Esophagus squamous epithelium (tissue), 5 donors: ENCODE results near the gene SELENOM. TPM values are rescaled to one million over a fixed set of nuclear protein-coding genes. Genes with fewer than 3 reads are reported as not detected.
A peak's percentile ranks its signal among the peaks of the same experiment; 100 is the strongest.

Experiments used
- DNase-seq: peaks from one replicate; lab custom pipeline; 2025; lab: John Stamatoyannopoulos, UW
- H3K27ac ChIP-seq, 4 donors: fragments of 200-600 bp; sonication (generic); one replicate each; pipeline ENCODE4 v1.5.1; 2016 to 2019; ENCODE audit warnings: mild to moderate bottlenecking in 1 of 4
- H3K27me3 ChIP-seq, 4 donors: fragments of 200-600 bp; sonication (generic); 1 replicate in 3 of 4; 2 replicates in 1 of 4; pipeline versions ENCODE4 v1.5.1 to v1.6.0; 2017 to 2021; ENCODE audit warnings: antibody characterized with exemption in 1 of 4
- H3K36me3 ChIP-seq, 3 donors: fragments of 200-600 bp; sonication (generic); one replicate each; pipeline ENCODE4 v1.5.1; 2016 to 2019
- H3K4me1 ChIP-seq, 3 donors: fragments of 200-600 bp; sonication (generic); one replicate each; pipeline ENCODE4 v1.5.1; 2017 to 2019
- H3K4me3 ChIP-seq, 4 donors: fragments of 200-600 bp; sonication (generic); 1 replicate in 3 of 4; 2 replicates in 1 of 4; pipeline ENCODE4 v1.5.1; 2016 to 2019; ENCODE audit warnings: mild to moderate bottlenecking in 2 of 4, moderate library complexity in 1 of 4
- H3K9me3 ChIP-seq, 3 donors: fragments of 200-600 bp; sonication (generic); one replicate each; pipeline ENCODE4 v1.5.1; 2016 to 2019
- CTCF ChIP-seq, 6 experiments: fragments of 450-650 bp in 4 of 6; fragments of 200-600 bp in 2 of 6; sonication (generic) in 2 of 6; IDR thresholded peaks; one replicate each; pipeline ENCODE4 v1.5.1; 2016 to 2019; ENCODE audit warnings: antibody characterized with exemption in 6 of 6, mild to moderate bottlenecking in 4 of 6, moderate library complexity in 4 of 6
- POLR2A ChIP-seq, 4 donors: fragments of 450-650 bp; IDR thresholded peaks; one replicate each; pipeline ENCODE4 v1.6.1; 2017; ENCODE audit warnings: antibody characterized with exemption in 4 of 4, mild to moderate bottlenecking in 4 of 4, moderate library complexity in 3 of 4
- WGBS, 2 donors: methylation state at CpG; one replicate each; pipeline ENCODE4 v1.1.5; 2018; 5-methylcytosine and 5-hydroxymethylcytosine counted together
- intact Hi-C: fragments of 100-400 bp; cut with DNase I; formaldehyde crosslinking; loops from one replicate; pipeline ENCODE4 v1.15.0; 2022
- total RNA-seq, 4 donors: library from RNA; depleted of rRNA; stranded (reverse); fragments of >200 nt; gene quantifications; one replicate each; pipeline ENCODE4 v1.1.0, GENCODE V29; 2016
- donor health status: DM: yes; HTN: yes; CAD: no.

SELENOM gene
- total RNA-seq, 4 donors from 2014 or later: 13.3 to 291 (median 67.6) TPM

GRCh38 chr22:31096657-31097279 is 10.6 kb downstream of the SELENOM start:
- no peak overlapping the region for H3K4me3 ChIP-seq
- no peak for TF ChIP-seq POLR2A (IDR thresholded peaks at IDR 0.05)
- no peak for TF ChIP-seq CTCF (IDR thresholded peaks at IDR 0.05)
- H3K27ac ChIP-seq: peak overlapping the region in 3 of 4 donors; percentile 63 to 94 (median 68)
- H3K9me3 ChIP-seq: no peaks in the 10 kb centered on the region
- intact Hi-C loops: no loop called here
- 94 to 96% methylated on average over 11 to 17 of the region's 27 CpGs for WGBS, 2 donors
- peaks cover 36 to 96% (median 44%) of the 10 kb centered on the region in 3 donors for H3K36me3 ChIP-seq
- no peaks in the 10 kb centered on the region for H3K27me3 ChIP-seq
- DNase-seq: no peak
- H3K4me1 ChIP-seq: peaks cover 0 to 69% (median 5%) of the 10 kb centered on the region in 3 donors

DNA sequence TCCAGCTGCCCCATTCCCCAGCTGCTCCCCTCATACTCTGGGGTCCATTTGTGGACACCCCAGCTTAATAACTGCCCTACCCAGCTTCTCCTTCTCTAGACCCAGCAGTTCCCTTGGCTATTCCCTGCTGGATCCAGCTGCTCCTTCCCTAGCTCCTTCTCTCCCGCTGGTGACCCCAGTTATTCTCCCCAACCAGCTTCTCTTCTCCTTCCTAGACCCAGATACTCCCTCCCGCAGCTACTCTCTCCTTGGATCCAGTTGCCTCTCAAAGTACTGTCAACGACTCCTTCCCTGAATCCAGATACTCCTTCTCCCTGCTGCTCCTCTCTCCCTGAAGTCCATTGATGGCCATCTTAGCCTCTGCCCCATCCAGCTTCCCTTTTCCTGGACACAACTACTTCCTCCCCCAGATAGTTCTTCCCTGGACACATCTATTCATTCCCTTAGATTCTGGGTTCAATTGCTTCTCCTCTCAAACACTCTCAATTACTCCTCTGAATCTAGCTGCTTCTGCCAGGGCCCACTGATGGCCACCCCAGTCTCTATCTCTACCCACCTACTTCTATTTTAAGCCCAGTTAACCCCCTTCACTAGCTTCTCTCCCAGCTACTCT is 11.6 kb downstream of the SELENOM start:
- peak overlapping the region in 3 of 4 donors; percentile 63 to 94 (median 68) for H3K27ac ChIP-seq
- H3K4me1 ChIP-seq: peaks cover 0 to 59% (median 4%) of the 10 kb centered on the region in 3 donors
- intact Hi-C loops: no loop called here
- DNase-seq: no peak
- H3K36me3 ChIP-seq: peaks cover 37 to 100% (median 50%) of the 10 kb centered on the region in 3 donors
- no peaks in the 10 kb centered on the region for H3K9me3 ChIP-seq
- TF ChIP-seq POLR2A (IDR thresholded peaks at IDR 0.05) (no peak), CTCF (IDR thresholded peaks at IDR 0.05) (no peak)
- WGBS, 2 donors: 83 to 88% methylated on average over 3 of the region's 3 CpGs
- no peaks in the 10 kb centered on the region for H3K27me3 ChIP-seq
- H3K4me3 ChIP-seq: peak overlapping the region in 1 of 4 donors; percentile 9

GRCh38 chr22:31094741-31095140 is 12.6 kb downstream of the SELENOM start:
- Histone ChIP-seq H3K4me1 (peaks cover 0 to 54% (median 4%) of the 10 kb centered on the region in 3 donors), H3K27me3 (no peaks in the 10 kb centered on the region), H3K4me3 (peak overlapping the region in 1 of 4 donors; percentile 9), H3K36me3 (peaks cover 44 to 100% (median 52%) of the 10 kb centered on the region in 3 donors), H3K9me3 (no peaks in the 10 kb centered on the region), H3K27ac (peak overlapping the region in 3 of 4 donors; percentile 63 to 96 (median 68))
- intact Hi-C loops: no loop called here
- no peak for TF ChIP-seq POLR2A (IDR thresholded peaks at IDR 0.05)
- TF ChIP-seq CTCF (IDR thresholded peaks at IDR 0.05): no peak
- no peak for DNase-seq
- 87 to 88% methylated on average over 7 of the region's 7 CpGs for WGBS, 2 donors

GRCh38 chr22:31094021-31094551 is 13.3 kb downstream of the SELENOM start:
- peak overlapping the region; percentile 34 to 98 (median 82) for H3K27ac ChIP-seq
- 33 to 83% methylated on average over 1 of the region's 5 CpGs for WGBS, 2 donors
- peaks cover 0 to 54% (median 3%) of the 10 kb centered on the region in 3 donors for H3K4me1 ChIP-seq
- no peaks in the 10 kb centered on the region for H3K27me3 ChIP-seq
- TF ChIP-seq CTCF (IDR thresholded peaks at IDR 0.05) (no peak), POLR2A (IDR thresholded peaks at IDR 0.05) (no peak)
- peak overlapping the region in 3 of 4 donors; percentile 36 to 56 (median 42) for H3K4me3 ChIP-seq
- H3K36me3 ChIP-seq: peaks cover 40 to 100% (median 51%) of the 10 kb centered on the region in 3 donors
- intact Hi-C loops: no loop called here
- no peak for DNase-seq
- no peaks in the 10 kb centered on the region for H3K9me3 ChIP-seq
